Measurements from ENCODE around the gene PACS1. TPM values are rescaled to one million over a fixed set of nuclear protein-coding genes. Genes with fewer than 3 reads are reported as not detected.
A peak's percentile ranks its signal among the peaks of the same experiment; 100 is the strongest.

Gene PACS1
- total RNA-seq, 1 experiment from 2014 or later: 16.7 TPM

- DNase-seq (ENCODE audit: low read depth): peak; percentile 41
Observed at GRCh38 chr11:66142370-66143263, 72.5 kb downstream of the PACS1 start.

DNA sequence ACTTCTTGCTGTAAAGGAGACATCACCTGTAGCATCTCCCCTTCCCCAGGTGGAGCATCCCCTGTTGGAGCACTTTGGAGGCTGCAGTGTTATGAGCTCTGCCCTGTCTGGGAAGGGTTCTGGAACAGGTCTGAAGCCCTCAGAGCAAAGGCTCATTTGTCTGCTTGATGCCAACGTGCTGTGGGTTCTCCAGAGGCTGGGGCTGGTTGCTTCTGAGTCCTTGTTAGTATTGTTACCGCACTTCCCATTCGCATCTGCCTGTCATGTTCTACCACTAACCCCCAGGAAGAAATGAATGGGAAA, 73.1 kb downstream of the PACS1 start:
- DNase-seq (ENCODE audit: low read depth): no peak

DNA sequence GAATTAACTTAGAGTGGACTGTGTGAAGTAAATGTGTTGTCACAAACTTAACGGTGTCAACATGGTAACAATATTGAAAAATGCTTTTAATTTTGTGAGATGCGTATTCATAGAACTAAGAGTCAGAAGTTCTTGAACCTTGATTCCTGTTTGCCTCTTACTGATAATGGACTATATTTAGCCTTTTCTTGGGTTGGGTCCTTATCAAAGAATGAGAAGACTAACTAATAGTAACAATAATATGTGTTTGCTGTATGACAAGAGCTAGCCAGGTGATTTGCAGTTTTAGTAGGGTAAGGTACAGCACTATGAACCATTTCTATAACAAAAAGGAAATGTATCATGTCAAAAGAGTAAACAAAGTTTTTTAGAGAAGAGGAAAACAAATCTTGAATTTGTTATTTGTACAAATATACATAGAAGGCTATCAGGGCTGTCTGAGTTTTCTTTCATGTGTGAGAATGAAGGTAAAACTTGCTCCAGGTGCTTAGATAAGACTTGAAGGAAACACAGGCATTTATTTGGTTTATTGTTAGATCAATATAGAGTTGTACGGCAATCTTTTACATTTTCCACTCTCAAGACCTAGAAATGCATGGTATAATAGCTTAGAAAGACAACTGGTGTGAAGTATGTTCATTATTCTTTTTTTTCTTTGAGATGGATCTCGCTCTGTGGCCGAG, 74.1 kb downstream of the PACS1 start:
- no peak for DNase-seq (ENCODE audit: low read depth)

- no peak for DNase-seq (ENCODE audit: low read depth)
Observed at GRCh38 chr11:66146074-66146473, 76.0 kb downstream of the PACS1 start.

- no peak for DNase-seq (ENCODE audit: low read depth)
Observed at GRCh38 chr11:66146940-66147339, 76.9 kb downstream of the PACS1 start.

- DNase-seq (ENCODE audit: low read depth): peak; percentile 35
Observed at GRCh38 chr11:66150140-66150539, 80.1 kb downstream of the PACS1 start.

- DNase-seq (ENCODE audit: low read depth): no peak
Observed at GRCh38 chr11:66150725-66151124, 80.7 kb downstream of the PACS1 start.

DNA sequence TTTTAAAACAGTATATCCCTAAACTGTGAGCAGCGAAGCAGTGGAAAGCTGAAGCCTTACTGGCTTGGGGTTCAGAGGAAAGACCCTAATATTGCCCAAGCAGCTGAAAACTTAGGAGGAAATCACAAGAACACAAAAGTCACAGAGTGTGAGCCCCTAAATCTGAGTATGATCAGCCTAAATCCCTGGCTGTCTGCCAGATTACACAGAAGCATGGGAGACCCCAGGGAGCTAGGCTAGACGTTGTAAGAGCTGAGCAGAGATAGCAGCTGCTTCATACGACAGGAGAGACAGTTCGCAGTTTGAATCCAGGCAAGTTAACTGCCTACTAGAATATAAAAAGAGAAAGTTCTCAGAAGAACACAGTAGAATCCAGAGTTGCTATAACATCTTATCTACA, 81.2 kb downstream of the PACS1 start:
- no peak for DNase-seq (ENCODE audit: low read depth)

GRCh38 chr11:66154109-66154508, 84.0 kb downstream of the PACS1 start:
- DNase-seq (ENCODE audit: low read depth): no peak

DNA sequence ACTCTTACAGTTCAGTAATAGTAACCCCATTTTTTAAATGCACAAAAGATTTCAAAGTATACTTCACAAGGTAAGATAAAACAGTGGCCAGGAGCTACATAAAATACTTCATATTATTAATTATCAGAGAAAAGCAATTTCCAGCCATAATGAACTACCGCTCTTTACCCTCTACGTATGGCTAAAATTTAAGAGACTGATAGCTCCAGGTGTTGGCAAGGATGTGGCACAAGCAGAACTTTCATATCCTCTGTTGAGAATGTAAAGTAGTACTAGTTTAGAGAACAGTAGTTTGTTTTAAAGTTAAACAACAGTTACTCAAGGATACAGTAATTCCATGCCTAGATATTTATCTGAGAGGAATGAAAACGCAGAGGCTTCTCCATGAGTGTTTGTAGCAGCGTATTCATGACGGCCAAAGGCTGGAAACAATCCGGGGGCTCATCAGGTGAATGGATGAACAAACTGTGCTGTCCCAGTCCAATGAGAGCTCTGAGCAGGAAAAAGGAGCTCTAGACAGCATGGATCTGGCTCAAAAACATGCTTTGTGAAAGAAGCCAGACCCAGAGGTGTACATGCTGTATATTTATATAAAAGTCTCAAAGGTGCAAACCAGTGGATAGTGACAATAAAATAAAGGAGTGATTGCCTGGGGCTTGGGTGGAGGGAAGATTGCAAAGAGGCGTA, 85.5 kb downstream of the PACS1 start:
- no peak for DNase-seq (ENCODE audit: low read depth)

- no peak for DNase-seq (ENCODE audit: low read depth)
Observed at GRCh38 chr11:66157182-66157864, 87.3 kb downstream of the PACS1 start.

DNA sequence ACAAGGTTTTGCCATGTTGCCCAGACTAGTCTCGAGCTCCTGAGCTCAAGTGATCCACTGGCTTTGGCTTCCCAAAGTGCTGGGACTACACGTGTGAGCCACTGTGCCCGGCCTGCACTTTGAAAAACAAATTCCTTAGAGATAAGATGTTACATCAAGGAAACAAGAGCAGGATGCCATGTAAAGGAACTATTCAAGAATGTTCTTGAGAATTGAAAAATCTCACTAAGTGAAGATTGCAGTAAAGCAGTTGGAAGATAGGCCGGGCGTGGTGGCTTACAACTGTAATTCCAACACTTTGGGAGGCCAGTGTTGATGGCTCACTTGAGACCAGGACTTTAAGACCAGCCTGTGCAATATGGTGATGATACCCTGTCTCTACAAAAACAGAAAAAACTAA, 88.1 kb downstream of the PACS1 start:
- DNase-seq (ENCODE audit: low read depth): no peak

- no peak for DNase-seq (ENCODE audit: low read depth)
Observed at GRCh38 chr11:66159324-66159984, 89.4 kb downstream of the PACS1 start.

DNA sequence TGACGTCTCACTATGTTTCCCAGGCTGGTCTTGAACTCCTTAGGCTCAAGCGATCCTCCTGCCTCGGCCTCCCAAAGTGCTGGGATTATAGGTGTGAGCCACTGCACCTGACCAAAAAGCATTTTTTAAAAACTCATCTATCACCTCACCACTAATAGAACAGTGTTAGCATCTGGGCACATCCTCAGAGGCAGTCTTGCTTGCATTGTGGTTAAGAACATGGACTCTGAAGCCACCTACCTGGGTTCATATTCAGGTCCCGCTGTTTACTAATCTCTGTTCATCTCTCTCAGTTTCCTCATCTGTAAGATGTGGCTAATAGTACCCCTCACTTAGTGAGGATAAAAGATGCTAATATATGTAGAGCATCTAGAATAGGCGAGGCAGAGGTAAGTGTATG, 90.6 kb downstream of the PACS1 start:
- DNase-seq (ENCODE audit: low read depth): no peak

- no peak for DNase-seq (ENCODE audit: low read depth)
Observed at GRCh38 chr11:66168289-66168688, 98.2 kb downstream of the PACS1 start.

GRCh38 chr11:66172146-66172545, 102.1 kb downstream of the PACS1 start:
- peak; percentile 40 for DNase-seq (ENCODE audit: low read depth)

DNA sequence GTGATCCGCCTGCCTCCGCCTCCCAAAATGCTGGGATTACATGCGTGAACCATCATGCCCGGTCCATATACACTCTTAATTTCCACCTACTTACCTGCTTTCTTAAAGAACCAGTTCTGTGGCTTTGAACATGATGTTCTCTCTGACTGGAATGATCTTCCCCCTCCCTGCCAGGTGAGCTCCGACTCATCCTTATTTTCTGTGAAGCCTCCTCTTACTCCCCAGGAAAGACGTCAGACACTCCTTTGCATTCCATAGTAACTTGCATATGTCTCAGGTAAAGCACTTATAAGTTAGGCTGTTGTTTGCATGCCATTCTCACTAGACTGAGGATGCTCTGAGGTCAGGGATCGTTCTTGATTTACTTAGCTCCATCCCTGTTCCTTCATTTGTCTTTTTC, 106.6 kb downstream of the PACS1 start:
- DNase-seq (ENCODE audit: low read depth): no peak

DNA sequence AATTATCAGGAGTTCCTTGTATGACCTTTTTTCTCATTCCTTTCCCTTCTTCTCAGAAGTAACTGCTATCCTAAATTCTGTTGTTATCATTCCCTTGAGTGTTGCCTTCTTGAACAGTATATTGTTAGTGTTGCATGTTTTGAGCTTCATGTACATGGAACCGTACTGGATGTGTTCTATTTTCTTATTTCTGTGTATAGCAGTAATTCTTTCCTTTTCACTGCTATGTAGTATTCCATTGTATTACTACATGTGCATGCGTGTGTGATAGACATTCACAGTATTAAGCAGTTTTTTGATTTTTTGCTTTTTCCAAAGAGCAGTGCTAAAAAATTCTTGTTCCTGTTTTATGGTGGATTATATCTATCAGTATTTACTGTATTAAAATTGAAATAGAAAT, 108.1 kb downstream of the PACS1 start:
- no peak for DNase-seq (ENCODE audit: low read depth)

GRCh38 chr11:66178871-66179270, 108.8 kb downstream of the PACS1 start:
- no peak for DNase-seq (ENCODE audit: low read depth)

DNA sequence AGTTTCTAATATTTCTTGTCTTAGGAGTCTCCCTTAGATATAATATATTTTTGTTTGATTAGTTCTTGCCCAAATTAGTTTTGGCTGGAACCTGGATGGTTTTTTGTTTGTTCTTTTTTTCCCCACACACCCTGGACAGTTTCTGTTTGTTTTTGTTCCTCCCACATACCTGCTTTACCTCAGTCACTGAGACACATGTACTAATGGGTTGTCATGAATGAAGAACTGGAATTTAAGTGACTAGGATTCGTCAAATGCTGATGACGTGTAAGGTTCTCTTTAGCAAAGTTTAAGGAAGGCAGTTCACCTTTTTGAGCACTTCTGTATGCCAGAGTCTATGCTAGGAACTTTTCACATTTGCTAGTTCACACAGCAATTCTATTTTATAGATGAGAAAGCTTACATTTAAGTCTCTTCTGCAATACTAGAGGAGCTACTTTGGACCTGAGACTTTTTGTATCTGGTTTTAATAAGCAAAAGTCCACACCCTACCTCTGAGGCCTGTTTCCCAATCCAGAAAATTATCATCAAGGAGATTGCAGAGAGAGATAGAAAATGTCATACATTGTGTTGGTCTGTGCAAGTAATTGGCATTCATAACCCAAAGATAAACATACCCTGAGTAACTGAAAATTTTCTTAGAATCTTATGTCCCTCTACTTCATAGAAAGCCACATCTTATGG, 111.7 kb downstream of the PACS1 start:
- DNase-seq (ENCODE audit: low read depth): no peak

GRCh38 chr11:66183494-66184048, 113.5 kb downstream of the PACS1 start:
- DNase-seq (ENCODE audit: low read depth): peak; percentile 20

Measured in RPMI7951 (cell line).